ENCODE measurements around the gene KLC3.
A peak's percentile ranks its signal among the peaks of the same experiment; 100 is the strongest.

KLC3 gene

GRCh38 chr19:45380107-45380506 is 39.6 kb downstream of the KLC3 start:
- DNase-seq = no peak

- no peak for DNase-seq
These were observed 41.9 kb downstream of the KLC3 start for GRCh38 chr19:45382426-45382825.

GRCh38 chr19:45385392-45386221 is 45.1 kb downstream of the KLC3 start:
- DNase-seq = no peak

- peak in 1 of 2 experiments; percentile 38 for DNase-seq
These were observed 50.8 kb downstream of the KLC3 start for GRCh38 chr19:45391346-45391745.

GRCh38 chr19:45391871-45392665 is 51.5 kb downstream of the KLC3 start:
- DNase-seq = no peak

GRCh38 chr19:45395821-45396617 is 55.5 kb downstream of the KLC3 start:
- no peak for DNase-seq

- DNase-seq = peak; percentile 25 to 60
These were observed 59.6 kb downstream of the KLC3 start for GRCh38 chr19:45400192-45400591.

Measured in NCI-H526 (cell line).